ENCODE data around the gene LPO. TPM values are rescaled to one million over a fixed set of nuclear protein-coding genes. Genes with fewer than 3 reads are reported as not detected.
A peak's percentile ranks its signal among the peaks of the same experiment; 100 is the strongest.

The LPO gene
- total RNA-seq, 1 experiment from 2014 or later: 0.54 TPM

DNA sequence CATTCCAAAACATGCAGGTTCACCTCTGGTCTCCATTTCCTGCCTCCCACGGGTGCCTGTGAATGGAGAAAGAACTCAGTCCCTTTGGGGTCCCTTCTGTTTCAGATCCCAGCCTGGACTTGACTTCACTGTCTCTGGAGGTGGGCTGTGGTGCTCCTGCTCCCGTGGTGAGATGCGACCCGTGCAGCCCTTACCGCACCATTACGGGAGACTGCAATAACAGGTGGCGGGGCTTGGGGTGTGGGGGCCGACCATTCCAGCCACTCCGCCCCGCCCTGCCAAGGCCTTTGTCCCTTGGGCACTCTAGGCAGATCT lies 10.5 kb downstream of the LPO start:
- H3K36me3 ChIP-seq (ENCODE audit: control insufficient read depth, insufficient read depth, low read length): no peaks in the 10 kb centered on the region
- H3K27me3 ChIP-seq (replicated peaks; ENCODE audit: control insufficient read depth, insufficient read depth, low read length): no peaks in the 10 kb centered on the region
- CTCF ChIA-PET: interaction anchor here (0.9 to 1.6 kb wide), 4 partner anchors 17 to 69 kb away, joined by 3 to 6 read pairs (median 5); partner anchors contain the start of gene MKS1
- TF ChIP-seq, protein P1, sequence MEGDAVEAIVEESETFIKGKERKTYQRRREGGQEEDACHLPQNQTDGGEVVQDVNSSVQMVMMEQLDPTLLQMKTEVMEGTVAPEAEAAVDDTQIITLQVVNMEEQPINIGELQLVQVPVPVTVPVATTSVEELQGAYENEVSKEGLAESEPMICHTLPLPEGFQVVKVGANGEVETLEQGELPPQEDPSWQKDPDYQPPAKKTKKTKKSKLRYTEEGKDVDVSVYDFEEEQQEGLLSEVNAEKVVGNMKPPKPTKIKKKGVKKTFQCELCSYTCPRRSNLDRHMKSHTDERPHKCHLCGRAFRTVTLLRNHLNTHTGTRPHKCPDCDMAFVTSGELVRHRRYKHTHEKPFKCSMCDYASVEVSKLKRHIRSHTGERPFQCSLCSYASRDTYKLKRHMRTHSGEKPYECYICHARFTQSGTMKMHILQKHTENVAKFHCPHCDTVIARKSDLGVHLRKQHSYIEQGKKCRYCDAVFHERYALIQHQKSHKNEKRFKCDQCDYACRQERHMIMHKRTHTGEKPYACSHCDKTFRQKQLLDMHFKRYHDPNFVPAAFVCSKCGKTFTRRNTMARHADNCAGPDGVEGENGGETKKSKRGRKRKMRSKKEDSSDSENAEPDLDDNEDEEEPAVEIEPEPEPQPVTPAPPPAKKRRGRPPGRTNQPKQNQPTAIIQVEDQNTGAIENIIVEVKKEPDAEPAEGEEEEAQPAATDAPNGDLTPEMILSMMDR (IDR thresholded peaks at IDR 0.05; ENCODE audit: insufficient read depth in 1 of 2, low read depth in 1 of 2, low read length in 1 of 2, severe bottlenecking in 1 of 2, unreplicated experiment in 1 of 2): no peak
- peaks cover 16% of the 10 kb centered on the region for H3K4me1 Mint-ChIP-seq (ENCODE audit: low read depth, unreplicated experiment)
- no peak overlapping the region for H3K4me3 ChIP-seq (ENCODE audit: low read depth, low read length)
- H3K4me3 Mint-ChIP-seq (ENCODE audit: unreplicated experiment): peak overlapping the region; percentile 76
- H3K9me3 Mint-ChIP-seq (ENCODE audit: unreplicated experiment): no peaks in the 10 kb centered on the region
- H3K27me3 Mint-ChIP-seq (ENCODE audit: insufficient read depth, unreplicated experiment): peaks cover 8% of the 10 kb centered on the region
- POLR2A ChIA-PET: interaction anchor here (0.6 kb wide), 2 partner anchors 81 to 992 kb away, joined by 5 to 13 read pairs; partner anchors contain the start of gene MSI2
- no peaks in the 10 kb centered on the region for H3K36me3 Mint-ChIP-seq (ENCODE audit: insufficient read depth, unreplicated experiment)
- no peak overlapping the region for H3K27ac Mint-ChIP-seq (ENCODE audit: unreplicated experiment)
- intact Hi-C loops (cut with micrococcal nuclease; ENCODE audit: unreplicated experiment): no loop called here
- BruUV-seq (replicated peaks): no TSS peak
- H3K4me1 ChIP-seq: peaks cover 3% of the 10 kb centered on the region
- DNase-seq: no peak
- H3K9me3 ChIP-seq: no peaks in the 10 kb centered on the region

DNA sequence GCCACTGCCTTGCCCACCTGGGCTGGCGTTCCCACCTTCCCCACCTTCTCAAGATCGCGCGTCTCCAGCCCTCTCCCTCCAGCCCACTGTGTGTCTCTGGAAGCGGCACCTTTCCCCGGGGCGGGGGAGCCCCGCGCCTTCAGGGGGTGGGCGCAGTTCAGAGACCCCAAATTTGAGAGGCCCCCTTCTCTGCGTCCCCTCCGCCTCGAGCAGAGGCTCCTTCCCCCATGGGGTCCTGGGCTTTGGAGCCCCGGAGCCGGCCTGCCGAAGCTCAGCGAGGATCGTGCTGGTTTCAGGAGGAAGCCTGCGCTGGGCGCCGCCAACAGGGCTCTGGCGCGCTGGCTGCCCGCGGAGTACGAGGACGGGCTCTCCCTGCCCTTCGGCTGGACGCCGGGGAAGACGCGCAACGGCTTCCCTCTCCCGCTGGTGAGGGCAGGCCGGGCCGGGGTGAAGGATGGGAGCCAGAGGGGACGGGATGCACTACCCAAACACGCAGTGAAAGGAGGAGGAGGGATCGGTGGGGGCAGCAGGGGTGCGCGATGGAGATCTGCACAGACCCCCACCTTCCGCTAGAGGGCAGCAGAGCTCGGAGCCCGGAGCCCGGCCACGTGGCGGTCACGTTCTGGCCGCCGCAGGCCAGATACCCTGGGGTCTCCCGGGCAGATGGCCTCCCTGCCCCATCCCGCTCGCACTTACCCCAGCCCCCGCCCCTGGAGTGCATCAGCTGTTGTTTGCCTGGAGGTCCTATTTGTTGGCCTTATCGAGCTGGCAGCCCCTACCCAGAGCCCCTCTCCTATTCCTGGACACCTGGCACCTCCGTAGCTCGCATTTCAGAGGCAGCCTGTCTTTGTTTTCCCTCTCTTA lies 11.1 kb downstream of the LPO start:
- Histone ChIP-seq H3K36me3 (ENCODE audit: control insufficient read depth, insufficient read depth, low read length) (no peaks in the 10 kb centered on the region), H3K4me3 (ENCODE audit: low read depth, low read length) (peak overlapping the region; percentile 37), H3K9me3 (no peaks in the 10 kb centered on the region), H3K4me1 (peaks cover 3% of the 10 kb centered on the region), H3K27me3 (replicated peaks; ENCODE audit: control insufficient read depth, insufficient read depth, low read length) (no peaks in the 10 kb centered on the region)
- Mint-ChIP-seq H3K4me1 (ENCODE audit: low read depth, unreplicated experiment) (peaks cover 12% of the 10 kb centered on the region), H3K27ac (ENCODE audit: unreplicated experiment) (no peak overlapping the region), H3K4me3 (ENCODE audit: unreplicated experiment) (peak overlapping the region; percentile 76), H3K9me3 (ENCODE audit: unreplicated experiment) (no peaks in the 10 kb centered on the region), H3K27me3 (ENCODE audit: insufficient read depth, unreplicated experiment) (peaks cover 5% of the 10 kb centered on the region), H3K36me3 (ENCODE audit: insufficient read depth, unreplicated experiment) (no peaks in the 10 kb centered on the region)
- intact Hi-C loops (cut with micrococcal nuclease; ENCODE audit: unreplicated experiment): loop anchor here (1.0 kb wide), 1 partner anchor 198 kb away; no protein-coding TSS in a partner anchor
- BruUV-seq (replicated peaks): no TSS peak
- peak; percentile 60 to 86 for DNase-seq
- ChIA-PET CTCF (interaction anchor here (0.6 to 1.6 kb wide), 13 partner anchors 18 to 618 kb away, joined by 3 to 6 read pairs (median 4); partner anchors contain the start of genes MKS1 and RNF43), POLR2A (interaction anchor here (0.6 to 1.0 kb wide), 3 partner anchors 50 to 993 kb away, joined by 3 to 13 read pairs (median 5); partner anchors contain the start of gene MSI2)
- TF ChIP-seq, protein P1 (IDR thresholded peaks at IDR 0.05; ENCODE audit: insufficient read depth in 1 of 2, low read depth in 1 of 2, low read length in 1 of 2, severe bottlenecking in 1 of 2, unreplicated experiment in 1 of 2): peak; percentile 88 to 96

DNA sequence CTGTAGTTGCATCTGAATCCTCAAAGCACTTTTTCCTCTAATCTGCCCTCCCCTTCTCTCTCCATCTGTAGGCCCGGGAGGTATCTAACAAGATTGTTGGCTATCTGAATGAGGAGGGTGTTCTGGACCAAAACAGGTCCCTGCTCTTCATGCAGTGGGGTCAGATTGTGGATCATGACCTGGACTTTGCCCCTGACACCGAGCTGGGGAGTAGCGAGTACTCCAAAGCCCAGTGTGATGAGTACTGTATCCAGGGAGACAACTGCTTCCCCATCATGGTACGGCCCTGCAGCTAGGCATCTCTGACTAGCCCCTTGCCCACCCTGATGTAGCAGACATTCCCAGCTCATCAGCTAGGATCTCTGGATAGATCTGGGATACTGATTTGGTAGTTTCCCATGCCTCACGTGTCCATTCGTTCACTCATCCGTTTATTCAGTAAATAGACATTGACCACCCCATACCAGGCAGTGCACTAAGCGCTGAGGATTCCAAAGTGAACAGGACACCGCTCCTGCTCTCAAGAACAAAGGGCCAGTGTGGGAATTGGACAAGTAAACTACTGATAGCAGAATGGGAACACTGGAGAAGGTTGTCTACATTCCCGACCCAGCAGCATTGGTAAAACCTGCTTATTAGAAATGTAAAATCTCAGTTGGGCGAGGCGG lies 12.1 kb downstream of the LPO start:
- ChIA-PET CTCF (interaction anchor here (0.6 to 1.6 kb wide), 11 partner anchors 19 to 619 kb away, joined by 3 to 6 read pairs (median 4); partner anchors contain the start of genes MKS1 and RNF43), POLR2A (interaction anchor here (1.0 kb wide), 1 partner anchor 51 kb away, joined by 3 read pairs; no protein-coding TSS in a partner anchor)
- TF ChIP-seq, protein P1 (IDR thresholded peaks at IDR 0.05; ENCODE audit: insufficient read depth in 1 of 2, low read depth in 1 of 2, low read length in 1 of 2, severe bottlenecking in 1 of 2, unreplicated experiment in 1 of 2): no peak
- H3K9me3 Mint-ChIP-seq (ENCODE audit: unreplicated experiment): no peaks in the 10 kb centered on the region
- intact Hi-C loops (cut with micrococcal nuclease; ENCODE audit: unreplicated experiment): loop anchor here (1.0 kb wide), 1 partner anchor 197 kb away; no protein-coding TSS in a partner anchor
- peaks cover 5% of the 10 kb centered on the region for H3K27me3 Mint-ChIP-seq (ENCODE audit: insufficient read depth, unreplicated experiment)
- Histone ChIP-seq H3K9me3 (no peaks in the 10 kb centered on the region), H3K4me3 (ENCODE audit: low read depth, low read length) (no peak overlapping the region), H3K36me3 (ENCODE audit: control insufficient read depth, insufficient read depth, low read length) (no peaks in the 10 kb centered on the region), H3K27me3 (replicated peaks; ENCODE audit: control insufficient read depth, insufficient read depth, low read length) (no peaks in the 10 kb centered on the region), H3K4me1 (peaks cover 3% of the 10 kb centered on the region)
- H3K4me3 Mint-ChIP-seq (ENCODE audit: unreplicated experiment): peak overlapping the region; percentile 76
- no peaks in the 10 kb centered on the region for H3K36me3 Mint-ChIP-seq (ENCODE audit: insufficient read depth, unreplicated experiment)
- no peak for DNase-seq
- H3K4me1 Mint-ChIP-seq (ENCODE audit: low read depth, unreplicated experiment): peaks cover 7% of the 10 kb centered on the region
- H3K27ac Mint-ChIP-seq (ENCODE audit: unreplicated experiment): no peak overlapping the region
- no TSS peak for BruUV-seq (replicated peaks)

Measured in Caco-2 (cell line).